ENCODE results near the gene MAPK14. TPM values are rescaled to one million over a fixed set of nuclear protein-coding genes. Genes with fewer than 3 reads are reported as not detected.

Gene MAPK14
- total and polyA plus RNA-seq, 2 experiments from 2014 or later = 41.6 to 96.2 TPM

DNA sequence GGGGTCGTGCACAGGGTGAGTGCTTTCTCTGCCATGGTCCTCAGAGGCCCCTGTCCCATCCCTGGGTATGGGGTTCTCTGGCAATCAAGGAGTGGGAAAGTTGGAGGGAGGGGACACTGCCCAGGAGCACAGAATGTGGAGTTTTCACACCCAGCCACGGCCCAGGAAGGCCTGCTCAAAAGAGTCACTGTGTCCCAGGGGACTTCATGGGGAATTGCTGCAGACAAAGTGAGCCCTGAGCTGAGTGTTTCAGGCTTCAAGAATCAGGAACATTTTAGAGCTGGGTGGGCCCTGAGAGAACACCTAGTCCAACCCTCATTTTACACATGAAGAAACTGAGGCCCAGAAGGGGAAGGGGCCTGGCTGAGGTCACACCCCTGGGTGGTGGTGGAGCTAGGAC, 108.4 kb downstream of the MAPK14 start:
- Histone ChIP-seq H3K27me3 (peaks cover 1% of the 10 kb centered on the region), H3K9me3 (ENCODE audit: low read depth) (no peaks in the 10 kb centered on the region), H3K4me1 (ENCODE audit: low read depth) (peaks cover 33% of the 10 kb centered on the region), H3K27ac (no peak overlapping the region), H3K36me3 (no peaks in the 10 kb centered on the region), H3K4me3 (no peak overlapping the region)
- no peak for DNase-seq (ENCODE audit: low read depth in 1 of 2, low spot score in 1 of 2)
- TF ChIP-seq, protein P1, sequence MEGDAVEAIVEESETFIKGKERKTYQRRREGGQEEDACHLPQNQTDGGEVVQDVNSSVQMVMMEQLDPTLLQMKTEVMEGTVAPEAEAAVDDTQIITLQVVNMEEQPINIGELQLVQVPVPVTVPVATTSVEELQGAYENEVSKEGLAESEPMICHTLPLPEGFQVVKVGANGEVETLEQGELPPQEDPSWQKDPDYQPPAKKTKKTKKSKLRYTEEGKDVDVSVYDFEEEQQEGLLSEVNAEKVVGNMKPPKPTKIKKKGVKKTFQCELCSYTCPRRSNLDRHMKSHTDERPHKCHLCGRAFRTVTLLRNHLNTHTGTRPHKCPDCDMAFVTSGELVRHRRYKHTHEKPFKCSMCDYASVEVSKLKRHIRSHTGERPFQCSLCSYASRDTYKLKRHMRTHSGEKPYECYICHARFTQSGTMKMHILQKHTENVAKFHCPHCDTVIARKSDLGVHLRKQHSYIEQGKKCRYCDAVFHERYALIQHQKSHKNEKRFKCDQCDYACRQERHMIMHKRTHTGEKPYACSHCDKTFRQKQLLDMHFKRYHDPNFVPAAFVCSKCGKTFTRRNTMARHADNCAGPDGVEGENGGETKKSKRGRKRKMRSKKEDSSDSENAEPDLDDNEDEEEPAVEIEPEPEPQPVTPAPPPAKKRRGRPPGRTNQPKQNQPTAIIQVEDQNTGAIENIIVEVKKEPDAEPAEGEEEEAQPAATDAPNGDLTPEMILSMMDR (IDR thresholded peaks at IDR 0.05; ENCODE audit: low read depth, low read length) = no peak

GRCh38 chr6:36136551-36136950, 108.9 kb downstream of the MAPK14 start:
- no peaks in the 10 kb centered on the region for H3K9me3 ChIP-seq (ENCODE audit: low read depth)
- H3K27ac ChIP-seq = no peak overlapping the region
- TF ChIP-seq, protein P1 (IDR thresholded peaks at IDR 0.05; ENCODE audit: low read depth, low read length) = no peak
- H3K4me3 ChIP-seq = no peak overlapping the region
- H3K4me1 ChIP-seq (ENCODE audit: low read depth) = peaks cover 28% of the 10 kb centered on the region
- no peaks in the 10 kb centered on the region for H3K27me3 ChIP-seq
- DNase-seq (ENCODE audit: low read depth in 1 of 2, low spot score in 1 of 2) = no peak
- H3K36me3 ChIP-seq = no peaks in the 10 kb centered on the region

DNA sequence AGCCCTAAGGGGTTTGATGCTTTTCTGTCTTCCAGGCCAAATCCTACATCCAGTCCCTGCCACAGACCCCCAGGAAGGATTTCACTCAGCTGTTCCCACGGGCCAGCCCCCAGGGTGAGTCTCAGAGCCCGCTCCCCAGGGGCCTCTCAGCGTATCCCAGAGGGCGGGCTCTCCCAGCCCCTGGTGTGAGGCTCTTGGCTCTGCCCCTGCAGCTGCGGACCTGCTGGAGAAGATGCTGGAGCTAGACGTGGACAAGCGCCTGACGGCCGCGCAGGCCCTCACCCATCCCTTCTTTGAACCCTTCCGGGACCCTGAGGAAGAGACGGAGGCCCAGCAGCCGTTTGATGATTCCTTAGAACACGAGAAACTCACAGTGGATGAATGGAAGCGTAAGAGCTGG, 111.1 kb downstream of the MAPK14 start:
- Histone ChIP-seq H3K27me3 (no peaks in the 10 kb centered on the region), H3K9me3 (ENCODE audit: low read depth) (no peaks in the 10 kb centered on the region), H3K36me3 (no peaks in the 10 kb centered on the region), H3K4me1 (ENCODE audit: low read depth) (peaks cover 10% of the 10 kb centered on the region), H3K4me3 (no peak overlapping the region), H3K27ac (no peak overlapping the region)
- TF ChIP-seq, protein P1 (IDR thresholded peaks at IDR 0.05; ENCODE audit: low read depth, low read length) = no peak
- no peak for DNase-seq (ENCODE audit: low read depth in 1 of 2, low spot score in 1 of 2)

- no peak overlapping the region for H3K27ac ChIP-seq
- H3K36me3 ChIP-seq = no peaks in the 10 kb centered on the region
- no peaks in the 10 kb centered on the region for H3K27me3 ChIP-seq
- TF ChIP-seq, protein P1 (IDR thresholded peaks at IDR 0.05; ENCODE audit: low read depth, low read length) = peak; percentile 30
- no peaks in the 10 kb centered on the region for H3K9me3 ChIP-seq (ENCODE audit: low read depth)
- peaks cover 10% of the 10 kb centered on the region for H3K4me1 ChIP-seq (ENCODE audit: low read depth)
- peak; percentile 48 to 69 for DNase-seq (ENCODE audit: low read depth in 1 of 2, low spot score in 1 of 2)
- H3K4me3 ChIP-seq = no peak overlapping the region
Measured at GRCh38 chr6:36139431-36139830, 111.8 kb downstream of the MAPK14 start.

GRCh38 chr6:36139991-36140710, 112.5 kb downstream of the MAPK14 start:
- H3K4me3 ChIP-seq = no peak overlapping the region
- H3K9me3 ChIP-seq (ENCODE audit: low read depth) = no peaks in the 10 kb centered on the region
- no peaks in the 10 kb centered on the region for H3K36me3 ChIP-seq
- DNase-seq (ENCODE audit: low read depth in 1 of 2, low spot score in 1 of 2) = no peak
- peak overlapping the region; percentile 40 for H3K27ac ChIP-seq
- H3K27me3 ChIP-seq = no peaks in the 10 kb centered on the region
- peaks cover 10% of the 10 kb centered on the region for H3K4me1 ChIP-seq (ENCODE audit: low read depth)
- TF ChIP-seq, protein P1 (IDR thresholded peaks at IDR 0.05; ENCODE audit: low read depth, low read length) = no peak
